HepG2 (cell line): ENCODE data around the gene TSEN34. TPM values are rescaled to one million over a fixed set of nuclear protein-coding genes. Genes with fewer than 3 reads are reported as not detected.

Experiments used
- ATAC-seq: fragments of 200-7000 bp; cut with Tn5 transposase; 3 replicates; pipeline ENCODE4 v1.9.1; 2020; ENCODE audit warnings: mild to moderate bottlenecking, moderate library complexity
- BruUV-seq: library from RNA; stranded (reverse); fragments of 400-500 nt; replicated peaks from 2 replicates; lab custom pipeline; 2021; lab: Mats Ljungman, UMichigan
- CTCF ChIA-PET: fragments of 300-600 bp; formaldehyde crosslinking; extraction: SDS; loops from one replicate; lab custom pipeline; 2021; ENCODE audit warnings: low total read pairs, inconsistent platforms, low intra/inter-chr PET ratio; lab: Yijun Ruan, JAX
- POLR2A ChIA-PET: fragments of 350-600 bp; sonication (Branson Sonifier 250); formaldehyde crosslinking; loops from one replicate; lab custom pipeline; 2020; ENCODE audit warnings: antibody characterized with exemption, inconsistent platforms; lab: Yijun Ruan, JAX
- DNase-seq: peaks from one replicate; pipeline ENCODE4 v3.0.0-alpha.2; 2015; ENCODE audit warnings: low spot score
- FAIRE-seq: peaks from 3 replicates; lab custom pipeline; 2011; peaks lifted over from hg19 to GRCh38; lab: Jason Lieb, UNC
- H2AFZ ChIP-seq: one replicate; pipeline ENCODE4 v1.6.1; 2011; ENCODE audit warnings: low read length, inconsistent platforms
- H3K27ac ChIP-seq: fragments of 300-600 bp; 3 replicates; pipeline ENCODE4 v1.8.0; 2011; ENCODE audit warnings: mixed run types, mild to moderate bottlenecking, mixed read lengths, low read length, inconsistent platforms; ENCODE audit not compliant: insufficient read depth; ENCODE audit errors: extremely low read length
- H3K27me3 ChIP-seq, 2 experiments: fragments of 200-600 bp in 1 of 2; 2 replicates in 1 of 2; 3 replicates in 1 of 2; pipeline versions ENCODE4 v1.6.0 to v1.8.0; 2011; ENCODE audit warnings: low read length in 2 of 2, mild to moderate bottlenecking in 2 of 2, moderate library complexity in 2 of 2, inconsistent platforms in 1 of 2; ENCODE audit not compliant: insufficient read depth in 2 of 2, control insufficient read depth in 1 of 2
- H3K36me3 ChIP-seq, 2 experiments: fragments of 200-600 bp in 1 of 2; replicated peaks in 1 of 2; 2 replicates in 1 of 2; 3 replicates in 1 of 2; pipeline versions ENCODE4 v1.5.1 to v1.8.0; 2011; ENCODE audit warnings: low read length in 2 of 2, inconsistent platforms in 1 of 2; ENCODE audit not compliant: insufficient read depth in 2 of 2, control insufficient read depth in 1 of 2
- H3K4me1 ChIP-seq: 2 replicates; pipeline ENCODE4 v1.5.1; 2012; ENCODE audit warnings: low read length, inconsistent platforms; ENCODE audit not compliant: insufficient read depth
- H3K4me2 ChIP-seq: 2 replicates; pipeline ENCODE4 v1.6.0; 2011; ENCODE audit warnings: low read depth, low read length, inconsistent platforms
- H3K4me3 ChIP-seq, 3 experiments: fragments of 200-600 bp in 1 of 3; sonication (generic), shearing (Covaris generic) in 1 of 3; replicated peaks in 1 of 3; 2 replicates each; pipeline ENCODE4 v1.5.1; 2011 to 2016; ENCODE audit warnings: low read length in 3 of 3, inconsistent platforms in 2 of 3, low read depth in 2 of 3, mild to moderate bottlenecking in 2 of 3, control low read depth in 1 of 3, mixed read lengths in 1 of 3; ENCODE audit not compliant: insufficient read depth in 1 of 3
- H3K79me2 ChIP-seq: one replicate; pipeline ENCODE4 v1.6.1; 2011; ENCODE audit warnings: low read length, inconsistent platforms; ENCODE audit not compliant: insufficient read depth
- H3K9ac ChIP-seq: 2 replicates; pipeline ENCODE4 v1.6.0; 2011; ENCODE audit warnings: mild to moderate bottlenecking, low read depth, low read length, inconsistent platforms; ENCODE audit not compliant: insufficient read depth
- H3K9me3 ChIP-seq: 2 replicates; pipeline ENCODE4 v1.5.1; 2012; ENCODE audit warnings: mild to moderate bottlenecking, low read length
- H4K20me1 ChIP-seq: 2 replicates; pipeline ENCODE4 v1.6.0; 2011; ENCODE audit warnings: inconsistent platforms, mild to moderate bottlenecking, low read length, moderate library complexity; ENCODE audit not compliant: insufficient read depth
- AGO2 ChIP-seq: fragments of 200-400 bp; formaldehyde crosslinking; optimal IDR thresholded peaks from 2 replicates; pipeline ENCODE3; 2017; ENCODE audit warnings: mild to moderate bottlenecking, low read depth, low read length, moderate library complexity
- JUND ChIP-seq: sonication (generic); formaldehyde crosslinking; IDR thresholded peaks from 2 replicates; pipeline ENCODE4 v1.8.0; 2022; ENCODE audit warnings: mild to moderate bottlenecking, missing genetic modification reagents
- NFE2L1 ChIP-seq: sonication (generic); formaldehyde crosslinking; IDR thresholded peaks from 2 replicates; pipeline ENCODE4 v1.4.0; 2020; ENCODE audit warnings: missing genetic modification reagents, mild to moderate bottlenecking, borderline replicate concordance
- ZSCAN20 ChIP-seq: sonication (generic); formaldehyde crosslinking; IDR thresholded peaks from 2 replicates; pipeline ENCODE4 v1.4.0; 2020; ENCODE audit warnings: missing genetic modification reagents, mild to moderate bottlenecking, borderline replicate concordance
- WGBS: methylation state at CpG from one replicate; pipeline ENCODE4 v1.1.6; 2017; ENCODE audit warnings: low lambda C conversion rate; 5-methylcytosine and 5-hydroxymethylcytosine counted together
- in situ Hi-C: cut with HindIII; loops from 2 replicates; pipeline ENCODE4 v1.10.0; 2017; ENCODE audit warnings: low pct_unique_long_range_greater_than_20kb; ENCODE audit not compliant: extremely low pct_ligation_motif_present
- intact Hi-C: fragments of 100-400 bp; cut with micrococcal nuclease; formaldehyde crosslinking; loops from one replicate; pipeline ENCODE4 v1.10.0; 2022; ENCODE audit not compliant: unreplicated experiment
- polyA plus RNA-seq, 8 experiments: library from polyadenylated mRNA; depleted of rRNA in 3 of 8; stranded (reverse) in 7 of 8; unstranded in 1 of 8; fragments of >200 nt; fragmentation: Illumina TruSeq in 4 of 8; extraction: Trizol in 4 of 8; gene quantifications; 2 replicates each; pipeline versions ENCODE4 v1.2.1 to v1.2.3, GENCODE V29; 2011 to 2016; ENCODE audit warnings: low read depth in 4 of 8, missing spikeins in 1 of 8, mixed read lengths in 1 of 8; ENCODE audit not compliant: insufficient read depth in 1 of 8
- total RNA-seq, 5 experiments: library from RNA; depleted of rRNA; stranded (reverse); fragments of >200 nt; fragmentation: Illumina TruSeq; extraction: Trizol; gene quantifications; 2 replicates each; pipeline ENCODE4 v1.2.3, GENCODE V29; 2016; ENCODE audit warnings: low read depth in 1 of 5
- TF ChIP-seq, protein P1 (sequence below): sonication (generic); formaldehyde crosslinking; IDR thresholded peaks from 2 replicates; pipeline ENCODE4 v1.4.0; 2020; ENCODE audit warnings: missing genetic modification reagents

TSEN34 gene
- total and polyA plus RNA-seq, 2 of the 13 experiments (the other 11 are each of a cell fraction or from before 2014, with no cell fraction given), result 55.1 to 65.4 TPM

DNA sequence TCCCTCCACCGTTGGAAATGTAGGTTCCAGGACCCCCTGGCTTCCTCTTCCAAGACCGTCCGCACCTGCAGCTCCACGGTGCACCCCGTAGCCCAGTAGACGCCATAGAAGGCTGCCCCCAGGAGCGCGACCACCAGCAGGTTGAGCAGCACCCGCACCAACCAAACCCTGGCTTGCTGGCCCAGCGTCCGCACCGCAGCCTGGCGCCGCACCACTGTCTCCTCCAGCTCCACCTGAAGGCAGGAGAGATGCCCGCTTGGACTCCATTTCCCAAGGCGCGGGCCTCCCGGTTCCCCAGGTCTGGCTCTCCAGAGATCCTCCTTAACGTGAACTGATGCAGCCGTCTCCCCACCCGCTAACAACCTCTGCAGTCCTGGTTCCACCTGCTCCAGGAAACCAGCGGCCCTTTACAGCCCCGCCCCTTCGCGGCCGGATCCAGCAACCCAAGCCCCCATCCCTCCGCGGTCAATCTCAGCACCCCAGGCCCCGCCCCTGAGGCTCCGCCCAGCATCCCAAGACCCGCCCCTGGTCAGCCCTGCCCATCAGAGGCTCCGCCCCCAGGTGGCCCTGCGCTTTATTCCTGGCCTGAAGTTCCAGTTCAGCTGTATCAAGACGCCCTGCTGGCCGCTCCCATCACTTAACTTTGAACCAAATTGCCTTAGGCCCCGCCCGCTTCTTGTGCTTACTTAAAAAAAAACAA is 26.6 kb upstream of the TSEN34 start:
- Histone ChIP-seq H3K9ac (no peak overlapping the region), H3K9me3 (no peaks in the 10 kb centered on the region), H3K79me2 (peaks cover 3% of the 10 kb centered on the region), H3K4me3 (no peak overlapping the region), H4K20me1 (no peaks in the 10 kb centered on the region), H3K36me3 (no peaks in the 10 kb centered on the region), H3K4me2 (no peak overlapping the region), H3K4me1 (0 out of 2 replicates have a peak, but pooled peaks cover 5% of the 10 kb centered on the region), H2AFZ (no peak overlapping the region), H3K27ac (no peak overlapping the region), H3K27me3 (no peaks in the 10 kb centered on the region; a peak in 1 of 5 replicates)
- DNase-seq (no peak), ATAC-seq (no peak), FAIRE-seq (no peak)
- BruUV-seq, result no TSS peak
- ChIA-PET CTCF (no interaction called here), POLR2A (no interaction called here)
- TF ChIP-seq JUND (CRISPR knock-in tag) (no peak), AGO2 (peak; percentile 28), ZSCAN20 (CRISPR knock-in tag) (no peak), NFE2L1 (CRISPR knock-in tag) (no peak)
- TF ChIP-seq, protein P1, sequence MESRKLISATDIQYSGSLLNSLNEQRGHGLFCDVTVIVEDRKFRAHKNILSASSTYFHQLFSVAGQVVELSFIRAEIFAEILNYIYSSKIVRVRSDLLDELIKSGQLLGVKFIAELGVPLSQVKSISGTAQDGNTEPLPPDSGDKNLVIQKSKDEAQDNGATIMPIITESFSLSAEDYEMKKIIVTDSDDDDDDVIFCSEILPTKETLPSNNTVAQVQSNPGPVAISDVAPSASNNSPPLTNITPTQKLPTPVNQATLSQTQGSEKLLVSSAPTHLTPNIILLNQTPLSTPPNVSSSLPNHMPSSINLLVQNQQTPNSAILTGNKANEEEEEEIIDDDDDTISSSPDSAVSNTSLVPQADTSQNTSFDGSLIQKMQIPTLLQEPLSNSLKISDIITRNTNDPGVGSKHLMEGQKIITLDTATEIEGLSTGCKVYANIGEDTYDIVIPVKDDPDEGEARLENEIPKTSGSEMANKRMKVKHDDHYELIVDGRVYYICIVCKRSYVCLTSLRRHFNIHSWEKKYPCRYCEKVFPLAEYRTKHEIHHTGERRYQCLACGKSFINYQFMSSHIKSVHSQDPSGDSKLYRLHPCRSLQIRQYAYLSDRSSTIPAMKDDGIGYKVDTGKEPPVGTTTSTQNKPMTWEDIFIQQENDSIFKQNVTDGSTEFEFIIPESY (CRISPR knock-in tag), result peak; percentile 67; the same call in 1 of the 2 replicates
- WGBS, result 87% methylated on average over 37 of the region's 37 CpGs
- in situ Hi-C loops, result no loop called here
- intact Hi-C loops, result no loop called here
